ENCODE data around the gene RASGRF1.
"Not testable (repeated sequence)": the region's sequence is repeated elsewhere in the genome, so short reads cannot be mapped to it uniquely, and the experiment has no call there.

The RASGRF1 gene

DNA sequence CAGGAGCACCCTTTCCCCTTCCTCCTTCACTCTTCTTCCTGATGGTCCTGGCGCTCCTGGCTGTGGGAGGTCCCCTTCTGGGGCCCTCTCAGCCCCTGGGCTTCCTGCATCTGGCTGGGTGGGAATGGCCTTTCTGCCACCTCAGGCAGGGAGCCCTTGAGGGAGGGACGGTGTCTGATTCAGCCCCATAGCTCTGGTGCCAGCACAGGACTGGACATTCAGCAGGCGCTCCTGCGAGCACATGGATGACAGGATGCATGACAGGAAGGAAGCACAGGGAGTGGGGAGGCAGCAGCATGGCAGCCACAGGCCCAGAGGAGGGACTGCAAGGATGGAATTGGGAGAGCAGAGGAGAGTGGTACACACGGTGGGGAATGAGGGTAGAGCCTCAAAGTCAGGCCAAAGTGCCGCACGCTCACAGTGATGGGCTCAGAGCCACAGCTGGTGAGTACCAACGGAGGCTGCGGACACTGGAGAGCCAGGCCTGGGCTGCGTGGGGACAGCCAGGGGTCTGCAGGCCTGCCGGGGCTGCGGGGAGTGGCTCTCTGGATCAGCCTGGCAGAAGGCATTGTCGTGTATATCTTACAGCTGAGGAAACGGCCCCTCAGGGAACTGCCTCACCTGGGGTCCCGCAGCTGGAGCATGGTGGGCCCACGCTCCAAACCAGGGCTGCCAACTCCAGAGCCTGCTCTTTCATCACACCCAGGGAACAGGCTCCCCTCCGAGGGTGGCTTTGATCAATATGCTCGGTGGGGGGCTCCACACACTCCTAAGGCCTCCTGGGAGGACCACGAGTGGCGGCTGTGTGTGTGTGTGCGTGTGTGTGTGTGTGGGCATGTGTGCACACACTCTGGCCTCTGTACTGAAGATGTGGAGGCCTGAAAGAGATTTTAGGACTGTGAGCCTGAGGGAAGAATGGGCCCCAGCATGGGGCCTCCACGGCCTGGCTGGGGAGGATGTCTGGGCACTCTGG is 94.4 kb downstream of the RASGRF1 start:
- DNase-seq (ENCODE audit: low spot score), result no peak
- Mint-ChIP-seq H3K9me3 (no peaks in the 10 kb centered on the region), H3K4me3 (no peak overlapping the region), H3K36me3 (ENCODE audit: low read depth) (no peaks in the 10 kb centered on the region), H3K27ac (no peak overlapping the region), H3K4me1 (ENCODE audit: low read depth) (no peaks in the 10 kb centered on the region), H3K27me3 (ENCODE audit: low read depth) (no peaks in the 10 kb centered on the region)

DNA sequence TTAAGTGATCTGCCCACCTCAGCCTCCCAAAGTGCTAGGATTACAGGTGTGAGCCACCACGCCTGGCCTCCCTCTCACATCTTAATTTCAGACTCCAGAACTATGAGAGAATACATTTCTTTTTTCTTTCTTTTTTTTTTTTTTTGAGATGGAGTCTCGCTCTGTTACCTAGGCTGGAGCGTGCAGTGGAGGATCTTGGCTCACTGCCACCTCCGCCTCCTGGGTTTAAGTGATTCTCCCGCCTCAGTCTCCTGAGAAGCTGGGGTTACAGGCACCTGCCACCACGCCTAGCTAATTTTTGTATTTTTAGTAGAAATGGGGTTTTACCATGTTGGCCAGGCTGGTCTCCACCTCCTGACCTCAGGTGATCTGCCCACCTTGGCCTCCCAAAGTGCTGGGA is 95.4 kb downstream of the RASGRF1 start:
- H3K27ac Mint-ChIP-seq; H3K4me3 Mint-ChIP-seq; H3K36me3 Mint-ChIP-seq (ENCODE audit: low read depth); H3K27me3 Mint-ChIP-seq (ENCODE audit: low read depth); H3K4me1 Mint-ChIP-seq (ENCODE audit: low read depth); DNase-seq (ENCODE audit: low spot score); H3K9me3 Mint-ChIP-seq: not testable (repeated sequence)

DNA sequence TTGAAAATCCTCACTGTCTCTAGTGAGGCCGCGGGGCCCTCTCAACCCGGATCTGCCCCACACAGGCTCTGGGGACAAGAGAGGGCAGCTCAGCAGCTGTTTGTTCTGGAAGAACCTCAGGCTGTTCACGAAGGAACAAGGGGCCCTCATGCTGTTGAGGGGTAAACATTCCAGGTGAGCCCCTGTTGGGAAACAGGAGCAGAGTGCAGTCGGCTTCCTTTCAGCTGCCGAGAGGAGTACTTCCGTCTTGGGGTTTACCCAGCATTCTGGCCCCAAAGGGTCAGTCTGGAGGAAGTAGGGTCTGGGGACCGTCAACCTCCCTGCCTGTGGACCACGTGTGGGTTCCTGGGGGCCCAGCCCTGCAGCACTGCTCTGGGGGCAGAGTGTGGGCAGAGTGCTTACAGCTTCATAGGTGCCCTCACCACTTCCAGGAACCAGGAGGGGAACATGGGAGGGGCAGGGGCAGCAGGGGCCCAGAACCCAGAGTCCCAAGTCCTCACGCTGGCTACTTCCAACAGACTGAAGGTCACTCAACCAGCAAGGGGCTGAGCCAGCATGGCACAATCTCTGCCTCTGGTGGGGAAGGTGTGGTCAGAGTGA is 96.5 kb downstream of the RASGRF1 start:
- Mint-ChIP-seq H3K36me3 (ENCODE audit: low read depth) (no peaks in the 10 kb centered on the region), H3K4me3 (no peak overlapping the region), H3K27ac (no peak overlapping the region), H3K4me1 (ENCODE audit: low read depth) (no peaks in the 10 kb centered on the region), H3K27me3 (ENCODE audit: low read depth) (no peaks in the 10 kb centered on the region), H3K9me3 (no peaks in the 10 kb centered on the region)
- no peak for DNase-seq (ENCODE audit: low spot score)

DNA sequence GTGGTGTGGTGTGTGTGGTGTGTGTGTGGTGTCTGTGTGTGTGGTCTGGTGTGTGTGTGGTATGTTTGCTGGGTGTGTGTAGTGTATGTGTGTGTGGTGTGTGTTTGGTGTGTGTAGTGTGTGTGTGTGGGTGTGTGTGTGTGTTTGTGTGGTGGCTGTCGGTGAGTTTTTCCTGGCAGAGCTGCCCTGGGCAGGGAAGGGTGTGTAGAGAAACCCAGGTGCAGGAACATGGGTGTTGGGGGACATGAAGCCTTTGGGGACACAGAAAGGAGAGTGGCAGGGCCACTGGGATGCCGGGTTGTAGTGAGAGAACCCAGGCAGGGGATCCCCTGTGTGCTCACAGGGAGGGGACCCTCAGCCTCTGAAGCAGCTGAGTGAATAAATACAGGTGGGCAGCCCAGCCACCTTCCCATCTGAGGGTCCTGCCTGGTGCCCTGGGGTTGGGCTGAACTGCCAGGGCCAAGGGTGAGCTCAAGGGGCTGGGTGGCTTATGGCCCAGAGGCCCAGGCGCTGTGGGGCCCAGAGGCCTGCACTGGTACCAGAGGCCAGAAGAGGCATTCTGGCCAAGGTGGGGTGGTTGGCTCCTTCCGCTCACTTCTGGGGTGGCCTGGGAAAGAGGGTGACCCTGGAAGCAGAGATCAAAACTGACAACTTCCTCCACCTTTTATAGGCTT is 97.2 kb downstream of the RASGRF1 start:
- DNase-seq (ENCODE audit: low spot score), result no peak
- Mint-ChIP-seq H3K36me3 (ENCODE audit: low read depth) (no peaks in the 10 kb centered on the region), H3K27me3 (ENCODE audit: low read depth) (no peaks in the 10 kb centered on the region), H3K4me1 (ENCODE audit: low read depth) (peaks cover 2% of the 10 kb centered on the region), H3K27ac (no peak overlapping the region), H3K9me3 (no peaks in the 10 kb centered on the region), H3K4me3 (no peak overlapping the region)

DNA sequence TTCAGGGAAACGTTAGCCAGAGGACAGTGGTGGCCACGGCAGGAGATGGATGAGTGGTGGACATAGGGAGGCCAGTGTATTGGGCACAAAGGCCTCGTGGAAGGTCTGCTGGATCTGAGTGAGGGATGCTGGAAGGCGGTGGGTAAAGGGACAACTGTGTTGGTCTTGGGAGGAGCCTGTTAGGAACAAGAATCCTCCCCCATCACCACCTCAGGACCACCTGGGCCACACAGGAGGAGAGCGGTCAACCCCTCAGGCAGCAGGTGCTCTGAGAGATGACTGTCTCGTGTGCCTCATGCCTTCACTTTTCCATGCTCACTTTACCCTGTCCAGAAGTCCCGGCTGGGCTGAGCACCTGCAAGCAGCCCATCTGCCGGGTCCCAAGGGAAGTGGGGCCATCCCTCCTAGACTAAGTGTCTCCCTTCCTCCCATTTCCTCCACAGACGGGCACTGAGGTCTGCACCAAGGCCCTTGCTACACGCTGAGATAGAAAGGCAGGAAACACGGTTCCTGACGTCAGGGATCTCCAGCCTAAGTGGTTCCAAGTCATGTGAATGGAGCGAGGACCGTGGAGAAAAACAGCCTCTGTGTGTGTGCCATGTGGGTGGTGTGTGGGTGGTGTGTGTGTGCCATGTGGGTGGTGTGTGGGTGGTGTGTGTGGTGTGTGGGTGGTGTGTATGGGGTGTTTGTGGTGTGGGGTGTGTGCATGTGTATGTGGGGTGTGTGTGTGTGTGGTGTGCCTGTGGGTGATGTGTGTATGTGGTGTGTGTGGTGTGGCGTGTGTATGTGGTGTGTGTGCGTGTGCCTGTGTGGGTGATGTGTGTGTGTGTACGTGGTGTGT is 97.9 kb downstream of the RASGRF1 start:
- H3K36me3 Mint-ChIP-seq (ENCODE audit: low read depth), result no peaks in the 10 kb centered on the region
- H3K4me3 Mint-ChIP-seq, result no peak overlapping the region
- H3K27ac Mint-ChIP-seq, result no peak overlapping the region
- no peaks in the 10 kb centered on the region for H3K9me3 Mint-ChIP-seq
- no peak for DNase-seq (ENCODE audit: low spot score)
- H3K4me1 Mint-ChIP-seq (ENCODE audit: low read depth), result peaks cover 2% of the 10 kb centered on the region
- H3K27me3 Mint-ChIP-seq (ENCODE audit: low read depth), result peaks cover 2% of the 10 kb centered on the region

DNA sequence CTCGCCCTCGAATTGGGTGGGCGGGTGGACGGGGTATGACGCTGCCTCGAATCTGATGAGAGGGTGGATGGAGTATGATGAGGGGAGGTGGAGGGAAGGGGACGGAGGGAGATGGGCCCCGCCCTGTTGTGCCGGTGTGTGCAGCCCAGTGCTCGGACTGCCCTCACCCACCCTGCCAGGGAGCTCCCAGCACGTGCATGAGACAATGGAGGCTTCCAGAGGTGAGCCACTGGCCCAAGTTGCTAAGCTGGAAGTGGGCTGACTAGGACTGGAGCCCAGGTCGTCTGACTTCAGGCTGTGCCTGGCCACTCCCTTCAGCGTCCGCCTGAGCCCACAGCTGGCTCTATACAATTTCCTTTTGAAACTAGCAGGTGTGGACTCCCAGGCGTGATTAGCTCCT is 98.7 kb downstream of the RASGRF1 start:
- Mint-ChIP-seq H3K9me3 (no peaks in the 10 kb centered on the region), H3K36me3 (ENCODE audit: low read depth) (no peaks in the 10 kb centered on the region), H3K27ac (no peak overlapping the region), H3K27me3 (ENCODE audit: low read depth) (peaks cover 2% of the 10 kb centered on the region), H3K4me1 (ENCODE audit: low read depth) (peaks cover 2% of the 10 kb centered on the region), H3K4me3 (no peak overlapping the region)
- DNase-seq (ENCODE audit: low spot score), result no peak

DNA sequence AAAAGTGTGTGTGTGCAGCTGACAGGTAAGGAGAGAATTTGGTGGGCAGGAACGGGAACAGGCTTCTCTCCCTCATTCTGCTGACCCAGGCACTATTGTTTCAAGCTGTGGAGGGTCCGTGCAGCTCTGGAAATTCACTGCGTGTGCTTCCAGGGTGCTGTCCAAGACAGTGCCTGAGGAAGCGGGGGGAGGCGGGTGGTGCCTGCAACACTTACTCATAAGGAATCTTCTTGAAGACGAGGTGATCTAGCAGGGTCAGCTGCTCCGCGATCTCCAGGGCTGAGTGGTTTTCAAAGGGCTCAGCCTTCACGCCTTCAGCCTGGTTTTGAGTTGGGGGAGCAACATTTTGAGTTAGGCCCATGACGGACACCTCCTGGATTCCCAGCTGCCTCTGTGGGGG is 99.1 kb downstream of the RASGRF1 start:
- no peak overlapping the region for H3K27ac Mint-ChIP-seq
- H3K9me3 Mint-ChIP-seq, result no peaks in the 10 kb centered on the region
- H3K4me1 Mint-ChIP-seq (ENCODE audit: low read depth), result peaks cover 2% of the 10 kb centered on the region
- H3K4me3 Mint-ChIP-seq, result no peak overlapping the region
- peaks cover 2% of the 10 kb centered on the region for H3K27me3 Mint-ChIP-seq (ENCODE audit: low read depth)
- H3K36me3 Mint-ChIP-seq (ENCODE audit: low read depth), result no peaks in the 10 kb centered on the region
- no peak for DNase-seq (ENCODE audit: low spot score)

DNA sequence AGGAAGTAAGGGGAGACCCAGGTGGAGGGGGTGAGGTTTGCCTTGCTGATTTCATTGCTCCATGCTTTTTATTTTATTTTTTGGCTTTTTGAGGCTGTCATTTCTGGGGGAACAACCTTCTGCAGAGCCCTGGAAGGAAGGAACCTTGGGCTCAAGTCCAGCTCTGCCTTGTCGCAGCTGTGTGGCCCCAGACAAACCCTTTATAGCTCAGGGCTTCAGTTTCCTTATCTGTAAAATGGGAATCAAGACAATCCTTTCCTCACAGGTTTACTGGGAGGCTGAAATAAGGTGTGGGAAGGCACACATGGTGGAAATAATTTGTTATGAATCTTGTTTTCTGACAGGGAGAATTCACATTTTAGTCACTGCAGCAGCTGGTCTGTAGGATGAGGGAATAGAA is 100.3 kb downstream of the RASGRF1 start:
- H3K9me3 Mint-ChIP-seq, result no peaks in the 10 kb centered on the region
- DNase-seq (ENCODE audit: low spot score), result no peak
- no peak overlapping the region for H3K4me3 Mint-ChIP-seq
- H3K4me1 Mint-ChIP-seq (ENCODE audit: low read depth), result peaks cover 2% of the 10 kb centered on the region
- peaks cover 2% of the 10 kb centered on the region for H3K27me3 Mint-ChIP-seq (ENCODE audit: low read depth)
- H3K27ac Mint-ChIP-seq, result no peak overlapping the region
- H3K36me3 Mint-ChIP-seq (ENCODE audit: low read depth), result no peaks in the 10 kb centered on the region

DNA sequence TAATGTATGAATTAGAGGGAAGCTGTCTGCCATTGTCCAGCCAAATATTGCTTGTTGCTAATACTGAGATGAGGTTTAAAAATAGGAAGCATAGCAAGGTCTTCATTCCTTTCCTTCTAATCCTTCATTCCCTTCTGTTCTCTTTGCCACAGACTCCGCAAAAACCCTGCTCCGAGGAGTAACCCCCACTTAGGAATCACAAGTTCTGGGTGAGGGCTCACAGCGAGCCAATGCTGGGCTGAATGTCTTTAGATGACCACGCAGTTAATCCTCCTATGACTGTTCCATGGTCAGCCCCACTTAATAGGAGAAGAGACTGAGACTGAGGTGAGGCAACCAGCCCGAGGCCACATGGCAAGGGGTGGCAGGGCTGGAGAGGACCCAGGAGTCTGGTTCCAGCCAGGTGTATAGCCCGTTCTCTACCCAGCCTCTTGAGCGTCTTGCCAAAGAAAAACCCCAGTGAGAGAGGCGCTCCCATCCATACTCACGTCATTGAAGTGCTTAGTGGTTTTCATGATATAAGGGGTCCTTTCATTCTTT is 100.8 kb downstream of the RASGRF1 start:
- Mint-ChIP-seq H3K27me3 (ENCODE audit: low read depth) (peaks cover 2% of the 10 kb centered on the region), H3K9me3 (no peaks in the 10 kb centered on the region), H3K36me3 (ENCODE audit: low read depth) (no peaks in the 10 kb centered on the region), H3K4me1 (ENCODE audit: low read depth) (peaks cover 2% of the 10 kb centered on the region), H3K27ac (no peak overlapping the region), H3K4me3 (no peak overlapping the region)
- no peak for DNase-seq (ENCODE audit: low spot score)

DNA sequence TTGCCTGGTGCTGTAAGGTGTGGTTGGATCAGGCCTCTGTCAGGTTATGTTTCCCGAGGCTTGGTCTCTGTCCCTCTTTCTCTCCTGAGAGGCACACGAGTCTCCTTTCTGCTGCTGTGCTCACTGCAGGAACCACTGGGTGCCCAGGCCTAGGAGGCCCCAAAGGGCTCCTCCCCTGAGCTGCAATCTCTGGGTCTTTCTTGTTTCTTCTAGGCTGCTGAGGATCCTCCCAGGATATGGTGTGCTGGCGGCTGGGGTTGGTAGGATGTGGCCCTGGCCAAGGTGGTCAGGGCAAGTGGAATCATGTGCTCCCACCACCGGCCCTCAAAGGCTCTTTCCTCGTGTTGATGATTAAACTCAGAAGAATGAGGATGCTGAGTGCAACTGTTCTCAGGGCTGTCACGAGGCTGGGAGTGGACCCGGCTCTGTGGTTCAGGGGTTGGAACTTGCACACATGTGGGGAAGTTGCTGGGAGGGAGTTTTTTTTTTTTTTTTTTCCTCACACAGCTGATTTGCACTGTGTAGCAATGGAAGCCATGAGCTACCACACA is 102.1 kb downstream of the RASGRF1 start:
- no peaks in the 10 kb centered on the region for H3K9me3 Mint-ChIP-seq
- DNase-seq (ENCODE audit: low spot score), result no peak
- no peak overlapping the region for H3K4me3 Mint-ChIP-seq
- H3K27me3 Mint-ChIP-seq (ENCODE audit: low read depth), result peaks cover 2% of the 10 kb centered on the region
- no peaks in the 10 kb centered on the region for H3K36me3 Mint-ChIP-seq (ENCODE audit: low read depth)
- peaks cover 2% of the 10 kb centered on the region for H3K4me1 Mint-ChIP-seq (ENCODE audit: low read depth)
- no peak overlapping the region for H3K27ac Mint-ChIP-seq

DNA sequence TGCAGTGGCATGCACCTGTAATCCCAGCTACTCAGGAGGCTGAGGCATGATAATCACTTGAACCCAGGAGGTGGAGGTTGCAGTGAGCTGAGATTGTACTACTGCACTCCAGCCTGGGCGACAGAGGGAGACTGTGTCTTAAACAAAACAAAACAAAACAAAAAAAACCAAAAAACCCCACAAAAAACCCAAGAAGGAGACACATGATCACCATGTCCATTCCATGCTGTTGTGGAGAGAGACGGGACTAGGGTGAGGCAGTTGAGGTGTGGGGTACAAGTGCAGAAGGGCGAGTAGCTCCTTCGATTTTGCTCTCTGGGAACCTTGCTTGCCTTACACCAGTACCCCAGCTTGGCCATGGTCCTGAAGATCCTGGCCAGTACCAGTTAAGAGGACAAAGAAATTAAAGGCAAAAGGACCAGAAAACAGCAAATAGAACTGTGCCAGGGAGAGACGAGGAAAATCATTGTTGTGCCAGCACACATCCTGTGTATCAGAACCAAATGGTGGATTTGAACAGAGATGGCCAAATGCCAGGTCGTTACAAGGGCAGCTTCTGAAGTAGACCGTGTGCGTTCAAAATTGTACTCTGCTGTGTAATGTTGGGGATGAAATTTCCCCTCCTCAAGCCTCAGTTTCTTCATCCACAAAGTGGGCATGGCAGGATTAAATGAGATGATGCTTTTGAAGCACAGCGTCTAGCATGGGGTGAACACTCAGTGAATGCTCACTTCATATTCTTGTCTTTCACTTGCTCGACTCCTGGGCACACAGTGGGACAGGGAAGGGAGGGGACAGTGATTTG is 102.8 kb downstream of the RASGRF1 start:
- no peak for DNase-seq (ENCODE audit: low spot score)
- Mint-ChIP-seq H3K27ac (no peak overlapping the region), H3K4me1 (ENCODE audit: low read depth) (peaks cover 2% of the 10 kb centered on the region), H3K4me3 (no peak overlapping the region), H3K27me3 (ENCODE audit: low read depth) (peaks cover 3% of the 10 kb centered on the region), H3K36me3 (ENCODE audit: low read depth) (no peaks in the 10 kb centered on the region), H3K9me3 (no peaks in the 10 kb centered on the region)

DNA sequence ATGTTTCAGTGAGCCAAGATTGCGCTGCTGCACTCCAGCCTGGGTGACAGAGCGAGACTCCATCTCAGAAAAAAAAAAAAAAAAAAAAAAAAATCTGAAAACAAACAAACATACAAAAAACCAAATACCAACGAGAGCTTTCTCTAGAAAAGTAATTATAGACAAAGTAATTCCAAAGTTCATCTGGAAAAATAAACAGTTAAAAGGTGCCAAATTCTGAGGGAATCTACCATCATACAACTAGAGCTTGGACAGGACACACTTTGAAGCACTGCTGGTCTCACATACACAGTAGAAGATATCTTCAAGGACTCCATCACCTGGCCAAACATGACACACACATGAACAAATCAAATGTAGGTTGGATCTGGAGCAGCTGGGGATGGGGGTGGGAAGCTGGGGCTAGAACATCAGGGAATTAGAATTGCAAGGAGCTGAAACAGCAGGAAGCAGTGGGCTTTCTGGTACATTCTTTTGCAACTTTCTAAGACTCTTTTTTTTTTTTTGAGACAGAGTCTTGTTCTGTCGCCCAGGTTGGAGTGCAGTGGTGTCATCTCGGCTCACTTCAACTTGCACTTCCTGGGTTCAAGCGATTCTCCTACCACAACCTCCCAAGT is 104.6 kb downstream of the RASGRF1 start:
- Mint-ChIP-seq H3K4me3 (no peak overlapping the region), H3K4me1 (ENCODE audit: low read depth) (peaks cover 2% of the 10 kb centered on the region), H3K9me3 (no peaks in the 10 kb centered on the region), H3K27me3 (ENCODE audit: low read depth) (peaks cover 3% of the 10 kb centered on the region), H3K36me3 (ENCODE audit: low read depth) (no peaks in the 10 kb centered on the region), H3K27ac (no peak overlapping the region)
- no peak for DNase-seq (ENCODE audit: low spot score)
